HepG2 (cell line): ENCODE measurements around the gene ZFHX3. TPM values are rescaled to one million over a fixed set of nuclear protein-coding genes. Genes with fewer than 3 reads are reported as not detected.

Source experiments
- ARNTL ChIP-seq: sonication (generic); formaldehyde crosslinking; IDR thresholded peaks from 2 replicates; pipeline ENCODE4 v1.4.0; 2020; ENCODE audit warnings: mild to moderate bottlenecking, missing genetic modification reagents
- CBX1 ChIP-seq: IDR thresholded peaks from one replicate; pipeline ENCODE4 v1.6.1; 2016; ENCODE audit warnings: antibody characterized with exemption, low read depth
- CSRNP2 ChIP-seq: sonication (generic); formaldehyde crosslinking; conservative IDR thresholded peaks from 2 replicates; pipeline ENCODE4 v1.8.0; 2022; ENCODE audit warnings: low read depth, missing genetic modification reagents
- CTCF ChIP-seq: sonication (generic); formaldehyde crosslinking; IDR thresholded peaks from 2 replicates; pipeline ENCODE4 v1.5.0; 2020; ENCODE audit warnings: mild to moderate bottlenecking, missing genetic modification reagents, moderate library complexity
- EZH2 ChIP-seq: conservative IDR thresholded peaks from 2 replicates; pipeline ENCODE4 v1.6.1; 2012; ENCODE audit warnings: mild to moderate bottlenecking, low read depth, low read length, moderate library complexity
- FIP1L1 ChIP-seq: fragments of 200-400 bp; formaldehyde crosslinking; IDR thresholded peaks from 2 replicates; pipeline ENCODE4 v1.6.1; 2018; ENCODE audit warnings: low read depth, mild to moderate bottlenecking, low read length, moderate library complexity, borderline replicate concordance; ENCODE audit not compliant: insufficient read depth
- FOXA1 ChIP-seq, 2 experiments: fragments of 450-650 bp in 1 of 2; sonication (generic) in 1 of 2; formaldehyde crosslinking in 1 of 2; IDR thresholded peaks; 2 replicates each; pipeline versions ENCODE4 v1.4.0 to v1.6.1; 2016 to 2020; ENCODE audit warnings: missing genetic modification reagents in 1 of 2
- HNRNPH1 ChIP-seq: fragments of 200-400 bp; formaldehyde crosslinking; optimal IDR thresholded peaks from 2 replicates; pipeline ENCODE3; 2017; ENCODE audit warnings: mild to moderate bottlenecking, low read depth, low read length
- KDM5A ChIP-seq: fragments of 200-600 bp; sonication (generic); IDR thresholded peaks from 2 replicates; pipeline ENCODE4 v1.7.0; 2018; ENCODE audit warnings: antibody characterized with exemption, mild to moderate bottlenecking, low read length, borderline replicate concordance
- MTA3 ChIP-seq: sonication (generic); formaldehyde crosslinking; IDR thresholded peaks from 2 replicates; pipeline ENCODE4 v1.4.0; 2020; ENCODE audit warnings: missing genetic modification reagents
- MZF1 ChIP-seq: sonication (generic); formaldehyde crosslinking; IDR thresholded peaks from 2 replicates; pipeline ENCODE4 v1.8.1; 2023; ENCODE audit warnings: mild to moderate bottlenecking, missing genetic modification reagents, borderline replicate concordance
- PCBP2 ChIP-seq: fragments of 200-400 bp; formaldehyde crosslinking; optimal IDR thresholded peaks from 2 replicates; pipeline ENCODE3; 2018; ENCODE audit warnings: low read length, low read depth; ENCODE audit not compliant: poor library complexity, severe bottlenecking
- RAD21 ChIP-seq: fragments of 450-650 bp; formaldehyde crosslinking; IDR thresholded peaks from 2 replicates; pipeline ENCODE4 v1.5.0; 2020; ENCODE audit warnings: mild to moderate bottlenecking
- SATB2 ChIP-seq: sonication (generic); formaldehyde crosslinking; IDR thresholded peaks from 2 replicates; pipeline ENCODE4 v1.5.0; 2020; ENCODE audit warnings: missing genetic modification reagents
- SSRP1 ChIP-seq: IDR thresholded peaks from 2 replicates; pipeline ENCODE4 v1.6.1; 2016; ENCODE audit warnings: control low read depth
- TRIM24 ChIP-seq: sonication (generic); formaldehyde crosslinking; IDR thresholded peaks from 2 replicates; pipeline ENCODE4 v1.8.0; 2022; ENCODE audit warnings: mild to moderate bottlenecking, missing genetic modification reagents
- ZNF121 ChIP-seq: sonication (generic); formaldehyde crosslinking; IDR thresholded peaks from 2 replicates; pipeline ENCODE4 v1.5.0; 2020; ENCODE audit warnings: mild to moderate bottlenecking, missing genetic modification reagents
- ZNF256 ChIP-seq: sonication (generic); formaldehyde crosslinking; conservative IDR thresholded peaks from 2 replicates; pipeline ENCODE4 v1.4.0; 2020; ENCODE audit warnings: missing genetic modification reagents
- ZNF337 ChIP-seq: sonication (generic); formaldehyde crosslinking; IDR thresholded peaks from 2 replicates; pipeline ENCODE4 v1.5.1; 2020; ENCODE audit warnings: missing genetic modification reagents, low read depth, mild to moderate bottlenecking, borderline replicate concordance
- ZNF383 ChIP-seq: sonication (generic); formaldehyde crosslinking; IDR thresholded peaks from 2 replicates; pipeline ENCODE4 v1.4.0; 2020; ENCODE audit warnings: missing genetic modification reagents, mild to moderate bottlenecking, borderline replicate concordance
- ZNF549 ChIP-seq: sonication (generic); formaldehyde crosslinking; IDR thresholded peaks from 2 replicates; pipeline ENCODE4 v1.5.0; 2020; ENCODE audit warnings: missing genetic modification reagents
- ZNF577 ChIP-seq: sonication (generic); formaldehyde crosslinking; IDR thresholded peaks from 2 replicates; pipeline ENCODE4 v1.4.0; 2020; ENCODE audit warnings: mild to moderate bottlenecking, low read depth, missing genetic modification reagents, borderline replicate concordance
- ZNF614 ChIP-seq: IDR thresholded peaks from 2 replicates; pipeline ENCODE4 v1.6.1; 2018; ENCODE audit warnings: missing biosample characterization, missing genetic modification reagents, inconsistent platforms, borderline replicate concordance
- ZNF616 ChIP-seq: sonication (generic); formaldehyde crosslinking; IDR thresholded peaks from 2 replicates; pipeline ENCODE4 v1.5.0; 2020; ENCODE audit warnings: low read depth, mild to moderate bottlenecking, missing genetic modification reagents
- ZNF768 ChIP-seq: sonication (generic); formaldehyde crosslinking; IDR thresholded peaks from 2 replicates; pipeline ENCODE4 v1.4.0; 2020; ENCODE audit warnings: missing genetic modification reagents
- polyA plus RNA-seq, 8 experiments: library from polyadenylated mRNA; depleted of rRNA in 3 of 8; stranded (reverse) in 7 of 8; unstranded in 1 of 8; fragments of >200 nt; fragmentation: Illumina TruSeq in 4 of 8; extraction: Trizol in 4 of 8; gene quantifications; 2 replicates each; pipeline versions ENCODE4 v1.2.1 to v1.2.3, GENCODE V29; 2011 to 2016; ENCODE audit warnings: low read depth in 4 of 8, missing spikeins in 1 of 8, mixed read lengths in 1 of 8; ENCODE audit not compliant: insufficient read depth in 1 of 8
- total RNA-seq, 5 experiments: library from RNA; depleted of rRNA; stranded (reverse); fragments of >200 nt; fragmentation: Illumina TruSeq; extraction: Trizol; gene quantifications; 2 replicates each; pipeline ENCODE4 v1.2.3, GENCODE V29; 2016; ENCODE audit warnings: low read depth in 1 of 5
- TF ChIP-seq, protein P1 (sequence below): sonication (generic); formaldehyde crosslinking; IDR thresholded peaks from 2 replicates; pipeline ENCODE4 v1.5.0; 2020; ENCODE audit warnings: missing genetic modification reagents, mild to moderate bottlenecking, borderline replicate concordance

Gene ZFHX3
- total and polyA plus RNA-seq, 2 of the 13 experiments (the other 11 are each of a cell fraction or from before 2014, with no cell fraction given), result 5.0 to 6.0 TPM

- TF ChIP-seq ZNF616 (CRISPR knock-in tag) (no peak), PCBP2 (no peak), MZF1 (CRISPR knock-in tag) (no peak), ZNF383 (CRISPR knock-in tag) (peak; percentile 40; the same call in 1 of the 2 replicates), TRIM24 (CRISPR knock-in tag) (no peak), ZNF549 (CRISPR knock-in tag) (no peak), ARNTL (no peak), FIP1L1 (no peak; the same call in 1 of the 2 replicates), RAD21 (CRISPR knock-in tag) (no peak), ZNF768 (peak; percentile 59; the same call in 1 of the 2 replicates), EZH2 (no peak), CBX1 (peak; percentile 26), SSRP1 (CRISPR knock-in tag) (no peak), MTA3 (CRISPR knock-in tag) (no peak), ZNF577 (CRISPR knock-in tag) (no peak), ZNF121 (CRISPR knock-in tag) (no peak), FOXA1 (IDR thresholded peaks at IDR 0.05) (no peak), FOXA1 (CRISPR knock-in tag; IDR thresholded peaks at IDR 0.05) (peak; percentile 89), ZNF614 (CRISPR knock-in tag) (peak; percentile 46; the same call in 1 of the 2 replicates), SATB2 (CRISPR knock-in tag) (0 out of 2 replicates have a peak, but pooled peaks have one; percentile 23), CSRNP2 (CRISPR knock-in tag) (no peak), ZNF337 (no peak), CTCF (CRISPR knock-in tag) (peak; percentile 41), HNRNPH1 (no peak), ZNF256 (no peak), KDM5A (no peak)
- TF ChIP-seq, protein P1, sequence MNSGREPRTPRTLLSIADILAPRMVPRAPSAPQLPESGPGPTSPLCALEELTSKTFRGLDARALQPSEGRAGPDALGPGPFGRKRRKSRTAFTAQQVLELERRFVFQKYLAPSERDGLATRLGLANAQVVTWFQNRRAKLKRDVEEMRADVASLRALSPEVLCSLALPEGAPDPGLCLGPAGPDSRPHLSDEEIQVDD (CRISPR knock-in tag), result no peak
Measured at GRCh38 chr16:73000020-73000906, 47.7 kb downstream of the ZFHX3 start (continued).
